ENCODE results near the gene GPC5. TPM values are rescaled to one million over a fixed set of nuclear protein-coding genes. Genes with fewer than 3 reads are reported as not detected.

GPC5 gene
- total and polyA plus RNA-seq, 3 donors from 2014 or later, result 11.5 to 81.8 (median 52.1) TPM

DNA sequence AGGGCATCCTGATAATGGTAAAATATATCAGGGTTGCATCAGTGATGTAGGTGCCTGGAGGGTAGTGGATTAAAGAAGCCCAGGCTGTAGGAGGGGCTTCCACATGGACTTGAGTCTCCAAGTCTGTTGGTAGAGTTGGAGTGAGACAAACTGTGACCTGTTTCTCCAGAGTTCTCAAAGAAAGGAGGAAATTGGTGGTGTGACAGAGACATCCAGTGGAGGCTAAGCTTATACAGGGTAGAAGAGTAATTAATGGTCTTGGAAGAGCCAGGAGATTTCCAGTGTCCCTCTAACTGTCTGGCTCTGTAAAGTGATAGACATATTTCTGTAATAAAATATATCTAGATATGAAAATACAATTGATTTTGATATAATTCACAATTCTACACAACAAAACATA is 61.1 kb downstream of the GPC5 start:
- H3K36me3 ChIP-seq (ENCODE audit: low read depth, missing control alignments), result no peaks in the 10 kb centered on the region
- no peaks in the 10 kb centered on the region for H3K27me3 ChIP-seq
- H3K9me3 ChIP-seq, result no peaks in the 10 kb centered on the region
- no peaks in the 10 kb centered on the region for H3K4me1 ChIP-seq
- no peak overlapping the region for H3K27ac ChIP-seq
- DNase-seq, result no peak
- TF ChIP-seq, protein P1, sequence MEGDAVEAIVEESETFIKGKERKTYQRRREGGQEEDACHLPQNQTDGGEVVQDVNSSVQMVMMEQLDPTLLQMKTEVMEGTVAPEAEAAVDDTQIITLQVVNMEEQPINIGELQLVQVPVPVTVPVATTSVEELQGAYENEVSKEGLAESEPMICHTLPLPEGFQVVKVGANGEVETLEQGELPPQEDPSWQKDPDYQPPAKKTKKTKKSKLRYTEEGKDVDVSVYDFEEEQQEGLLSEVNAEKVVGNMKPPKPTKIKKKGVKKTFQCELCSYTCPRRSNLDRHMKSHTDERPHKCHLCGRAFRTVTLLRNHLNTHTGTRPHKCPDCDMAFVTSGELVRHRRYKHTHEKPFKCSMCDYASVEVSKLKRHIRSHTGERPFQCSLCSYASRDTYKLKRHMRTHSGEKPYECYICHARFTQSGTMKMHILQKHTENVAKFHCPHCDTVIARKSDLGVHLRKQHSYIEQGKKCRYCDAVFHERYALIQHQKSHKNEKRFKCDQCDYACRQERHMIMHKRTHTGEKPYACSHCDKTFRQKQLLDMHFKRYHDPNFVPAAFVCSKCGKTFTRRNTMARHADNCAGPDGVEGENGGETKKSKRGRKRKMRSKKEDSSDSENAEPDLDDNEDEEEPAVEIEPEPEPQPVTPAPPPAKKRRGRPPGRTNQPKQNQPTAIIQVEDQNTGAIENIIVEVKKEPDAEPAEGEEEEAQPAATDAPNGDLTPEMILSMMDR (IDR thresholded peaks at IDR 0.05), result no peak
- TF ChIP-seq POLR2A (IDR thresholded peaks at IDR 0.05), result no peak
- intact Hi-C loops (cut with DNase I; ENCODE audit: low total_unique reads), result no loop called here
- H3K4me3 ChIP-seq, result no peak overlapping the region

DNA sequence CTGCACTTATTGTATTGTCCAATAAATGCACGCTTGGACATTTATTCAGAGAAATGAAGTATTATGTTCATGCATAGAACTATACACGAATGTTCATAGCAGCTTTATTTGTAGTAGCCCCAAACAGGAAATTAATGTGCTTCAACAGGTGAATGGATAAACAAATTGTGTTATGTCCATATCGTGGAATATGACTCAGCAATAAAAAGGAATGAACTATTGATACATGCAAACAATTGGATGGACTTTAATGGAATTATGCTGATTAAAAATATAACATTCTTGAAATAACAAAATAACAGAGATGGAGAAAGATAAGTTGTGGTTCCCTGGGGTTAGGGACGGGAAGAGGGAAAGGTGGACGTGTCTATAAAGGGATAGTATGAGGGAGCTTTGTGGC is 65.9 kb downstream of the GPC5 start:
- H3K4me1 ChIP-seq, result no peaks in the 10 kb centered on the region
- WGBS, 2 donors, result 84 to 85% methylated on average over 5 of the region's 5 CpGs
- no peaks in the 10 kb centered on the region for H3K9me3 ChIP-seq
- H3K4me3 ChIP-seq, result no peak overlapping the region
- no peaks in the 10 kb centered on the region for H3K27me3 ChIP-seq
- intact Hi-C loops (cut with DNase I; ENCODE audit: low total_unique reads), result no loop called here
- DNase-seq, result no peak
- H3K27ac ChIP-seq, result no peak overlapping the region
- TF ChIP-seq, protein P1 (IDR thresholded peaks at IDR 0.05), result no peak
- TF ChIP-seq POLR2A (IDR thresholded peaks at IDR 0.05), result no peak
- H3K36me3 ChIP-seq (ENCODE audit: low read depth, missing control alignments), result no peaks in the 10 kb centered on the region

DNA sequence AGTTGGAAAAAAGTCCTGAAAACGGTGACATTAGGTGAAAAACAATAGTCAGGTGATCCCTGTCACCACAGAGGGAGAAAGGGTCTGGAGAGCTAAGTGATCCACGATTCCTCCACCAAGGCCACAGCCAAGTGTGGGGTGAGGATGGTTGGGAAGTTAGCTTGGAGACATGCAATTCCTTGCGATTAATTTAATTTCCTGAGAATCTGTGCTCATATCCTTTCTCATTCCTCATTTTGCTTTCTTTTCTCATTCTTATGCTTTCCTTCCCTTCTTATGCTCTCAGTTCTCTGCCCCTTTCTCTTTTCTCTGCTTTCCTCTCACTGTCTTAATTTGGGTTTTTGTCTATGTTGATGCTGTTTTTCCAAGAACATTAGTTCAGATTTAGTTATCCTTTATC is 68.8 kb downstream of the GPC5 start:
- no peaks in the 10 kb centered on the region for H3K27me3 ChIP-seq
- H3K27ac ChIP-seq, result no peak overlapping the region
- H3K9me3 ChIP-seq, result no peaks in the 10 kb centered on the region
- H3K36me3 ChIP-seq (ENCODE audit: low read depth, missing control alignments), result no peaks in the 10 kb centered on the region
- H3K4me3 ChIP-seq, result no peak overlapping the region
- DNase-seq, result no peak
- intact Hi-C loops (cut with DNase I; ENCODE audit: low total_unique reads), result no loop called here
- no peak for TF ChIP-seq POLR2A (IDR thresholded peaks at IDR 0.05)
- TF ChIP-seq, protein P1 (IDR thresholded peaks at IDR 0.05), result no peak
- WGBS, 2 donors, result 66 to 72% methylated on average over 3 of the region's 3 CpGs
- H3K4me1 ChIP-seq, result no peaks in the 10 kb centered on the region

- intact Hi-C loops (cut with DNase I; ENCODE audit: low total_unique reads), result no loop called here
- H3K27ac ChIP-seq, result no peak overlapping the region
- H3K9me3 ChIP-seq, result no peaks in the 10 kb centered on the region
- TF ChIP-seq, protein P1 (IDR thresholded peaks at IDR 0.05), result no peak
- no peak for TF ChIP-seq POLR2A (IDR thresholded peaks at IDR 0.05)
- no peak for DNase-seq
- H3K36me3 ChIP-seq (ENCODE audit: low read depth, missing control alignments), result no peaks in the 10 kb centered on the region
- no peaks in the 10 kb centered on the region for H3K4me1 ChIP-seq
- H3K4me3 ChIP-seq, result no peak overlapping the region
- 81 to 87% methylated on average over 2 of the region's 2 CpGs for WGBS, 2 donors
- H3K27me3 ChIP-seq, result no peaks in the 10 kb centered on the region
Observed at GRCh38 chr13:91468301-91468700, 69.9 kb downstream of the GPC5 start.

GRCh38 chr13:91470084-91470621 is 71.7 kb downstream of the GPC5 start:
- H3K9me3 ChIP-seq, result no peaks in the 10 kb centered on the region
- WGBS, 2 donors, result 79 to 81% methylated on average over 4 of the region's 4 CpGs
- H3K4me1 ChIP-seq, result no peaks in the 10 kb centered on the region
- H3K4me3 ChIP-seq, result no peak overlapping the region
- H3K36me3 ChIP-seq (ENCODE audit: low read depth, missing control alignments), result no peaks in the 10 kb centered on the region
- no peaks in the 10 kb centered on the region for H3K27me3 ChIP-seq
- no peak overlapping the region for H3K27ac ChIP-seq
- no peak for TF ChIP-seq POLR2A (IDR thresholded peaks at IDR 0.05)
- TF ChIP-seq, protein P1 (IDR thresholded peaks at IDR 0.05), result no peak
- no peak for DNase-seq
- intact Hi-C loops (cut with DNase I; ENCODE audit: low total_unique reads), result no loop called here

Measured in testis (tissue), 3 donors.